HepG2 (cell line): Measurements from ENCODE around the gene CMYA5. TPM values are rescaled to one million over a fixed set of nuclear protein-coding genes. Genes with fewer than 3 reads are reported as not detected.
A peak's percentile ranks its signal among the peaks of the same experiment; 100 is the strongest.

Experiments
- GATAD2A ChIP-seq: IDR thresholded peaks from 2 replicates; pipeline ENCODE4 v1.6.1; 2016
- GFI1 ChIP-seq: sonication (generic); formaldehyde crosslinking; IDR thresholded peaks from 2 replicates; pipeline ENCODE4 v1.5.0; 2020; ENCODE audit warnings: missing genetic modification reagents, mild to moderate bottlenecking, borderline replicate concordance
- HMG20A ChIP-seq: IDR thresholded peaks from 2 replicates; pipeline ENCODE4 v1.6.1; 2016; ENCODE audit warnings: borderline replicate concordance
- KDM4B ChIP-seq: sonication (generic); formaldehyde crosslinking; IDR thresholded peaks from 2 replicates; pipeline ENCODE4 v1.4.0; 2020; ENCODE audit warnings: missing genetic modification reagents
- MXD3 ChIP-seq: IDR thresholded peaks from 2 replicates; pipeline ENCODE4 v1.6.1; 2016; ENCODE audit warnings: mild to moderate bottlenecking, missing biosample characterization, missing genetic modification reagents
- NAIF1 ChIP-seq: sonication (generic); formaldehyde crosslinking; IDR thresholded peaks from 2 replicates; pipeline ENCODE4 v1.5.0; 2020; ENCODE audit warnings: mild to moderate bottlenecking, missing genetic modification reagents, borderline replicate concordance
- PCBP1 ChIP-seq: fragments of 200-400 bp; formaldehyde crosslinking; IDR thresholded peaks from 2 replicates; pipeline ENCODE4 v1.6.1; 2017; ENCODE audit warnings: mild to moderate bottlenecking, low read depth, low read length, borderline replicate concordance
- POLR2AphosphoS5 ChIP-seq: IDR thresholded peaks from 2 replicates; pipeline ENCODE4 v1.6.1; 2012; ENCODE audit warnings: low read depth, low read length
- SIN3B ChIP-seq: fragments of 150-350 bp; IDR thresholded peaks from 2 replicates; pipeline ENCODE4 v1.6.1; 2014; ENCODE audit warnings: low read length
- ZBTB4 ChIP-seq: sonication (generic); formaldehyde crosslinking; IDR thresholded peaks from 2 replicates; pipeline ENCODE4 v1.4.0; 2020; ENCODE audit warnings: missing genetic modification reagents, mild to moderate bottlenecking, borderline replicate concordance
- ZNF263 ChIP-seq: sonication (generic); formaldehyde crosslinking; IDR thresholded peaks from 2 replicates; pipeline ENCODE4 v1.4.0; 2020; ENCODE audit warnings: missing genetic modification reagents
- ZNF274 ChIP-seq: sonication (generic); formaldehyde crosslinking; IDR thresholded peaks from 2 replicates; pipeline ENCODE4 v1.5.1; 2020; ENCODE audit warnings: mild to moderate bottlenecking, missing genetic modification reagents
- ZNF496 ChIP-seq: sonication (generic); formaldehyde crosslinking; IDR thresholded peaks from 2 replicates; pipeline ENCODE4 v1.8.1; 2023; ENCODE audit warnings: mild to moderate bottlenecking, moderate library complexity, missing genetic modification reagents; ENCODE audit not compliant: insufficient replicate concordance
- ZNF577 ChIP-seq: sonication (generic); formaldehyde crosslinking; IDR thresholded peaks from 2 replicates; pipeline ENCODE4 v1.4.0; 2020; ENCODE audit warnings: mild to moderate bottlenecking, low read depth, missing genetic modification reagents, borderline replicate concordance
- ZNF598 ChIP-seq: sonication (generic); formaldehyde crosslinking; IDR thresholded peaks from 2 replicates; pipeline ENCODE4 v1.5.1; 2020; ENCODE audit warnings: mild to moderate bottlenecking, missing genetic modification reagents, borderline replicate concordance
- ZNF83 ChIP-seq: sonication (generic); formaldehyde crosslinking; IDR thresholded peaks from 2 replicates; pipeline ENCODE4 v1.4.0; 2020; ENCODE audit warnings: missing genetic modification reagents, mild to moderate bottlenecking, borderline replicate concordance
- polyA plus RNA-seq, 8 experiments: library from polyadenylated mRNA; depleted of rRNA in 3 of 8; stranded (reverse) in 7 of 8; unstranded in 1 of 8; fragments of >200 nt; fragmentation: Illumina TruSeq in 4 of 8; extraction: Trizol in 4 of 8; gene quantifications; 2 replicates each; pipeline versions ENCODE4 v1.2.1 to v1.2.3, GENCODE V29; 2011 to 2016; ENCODE audit warnings: low read depth in 4 of 8, missing spikeins in 1 of 8, mixed read lengths in 1 of 8; ENCODE audit not compliant: insufficient read depth in 1 of 8
- total RNA-seq, 5 experiments: library from RNA; depleted of rRNA; stranded (reverse); fragments of >200 nt; fragmentation: Illumina TruSeq; extraction: Trizol; gene quantifications; 2 replicates each; pipeline ENCODE4 v1.2.3, GENCODE V29; 2016; ENCODE audit warnings: low read depth in 1 of 5
- TF ChIP-seq, protein P1 (sequence below): IDR thresholded peaks from 2 replicates; pipeline ENCODE4 v1.6.1; 2012; ENCODE audit warnings: low read length, improper control_type of control experiment
- TF ChIP-seq, protein P2 (sequence below): sonication (generic); formaldehyde crosslinking; IDR thresholded peaks from 2 replicates; pipeline ENCODE4 v1.8.0; 2022; ENCODE audit warnings: mild to moderate bottlenecking, missing genetic modification reagents, borderline replicate concordance

CMYA5 gene
- total and polyA plus RNA-seq, 2 of the 13 experiments (the other 11 are each of a cell fraction or from before 2014, with no cell fraction given): 0.13 to 0.51 TPM

DNA sequence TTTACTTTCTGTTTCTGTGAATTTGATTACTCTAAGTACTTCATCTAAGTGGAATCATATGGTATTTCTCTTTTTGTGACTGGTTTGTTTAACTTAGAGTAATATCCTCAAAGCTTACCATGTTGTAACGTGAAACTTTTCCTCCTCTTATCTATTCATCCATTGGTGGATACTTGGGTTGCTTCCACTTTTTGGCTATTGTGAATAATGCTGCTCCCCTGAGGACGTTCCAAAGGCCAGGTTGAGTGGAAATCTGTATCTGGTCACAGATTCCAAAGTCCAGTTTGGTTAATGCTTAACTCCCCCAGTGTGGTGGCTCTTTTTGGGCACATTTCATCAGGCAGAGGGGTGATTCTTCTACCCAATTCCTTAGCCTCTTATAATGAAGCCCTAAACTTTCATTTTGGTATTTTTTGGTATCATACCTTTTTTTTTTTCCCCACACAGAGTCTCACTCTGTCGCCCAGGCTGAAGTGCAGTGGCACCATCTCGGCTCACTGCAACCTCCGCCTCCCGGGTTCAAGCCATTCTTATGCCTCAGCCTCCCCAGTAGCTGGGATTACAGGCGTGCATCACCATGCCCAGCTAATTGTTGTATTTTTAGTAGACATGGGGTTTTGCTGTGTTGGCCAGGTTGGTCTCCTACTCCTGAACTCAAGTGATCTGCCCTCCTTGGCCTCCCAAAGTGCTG is 65.4 kb downstream of the CMYA5 start (continued):
- TF ChIP-seq, protein P1, sequence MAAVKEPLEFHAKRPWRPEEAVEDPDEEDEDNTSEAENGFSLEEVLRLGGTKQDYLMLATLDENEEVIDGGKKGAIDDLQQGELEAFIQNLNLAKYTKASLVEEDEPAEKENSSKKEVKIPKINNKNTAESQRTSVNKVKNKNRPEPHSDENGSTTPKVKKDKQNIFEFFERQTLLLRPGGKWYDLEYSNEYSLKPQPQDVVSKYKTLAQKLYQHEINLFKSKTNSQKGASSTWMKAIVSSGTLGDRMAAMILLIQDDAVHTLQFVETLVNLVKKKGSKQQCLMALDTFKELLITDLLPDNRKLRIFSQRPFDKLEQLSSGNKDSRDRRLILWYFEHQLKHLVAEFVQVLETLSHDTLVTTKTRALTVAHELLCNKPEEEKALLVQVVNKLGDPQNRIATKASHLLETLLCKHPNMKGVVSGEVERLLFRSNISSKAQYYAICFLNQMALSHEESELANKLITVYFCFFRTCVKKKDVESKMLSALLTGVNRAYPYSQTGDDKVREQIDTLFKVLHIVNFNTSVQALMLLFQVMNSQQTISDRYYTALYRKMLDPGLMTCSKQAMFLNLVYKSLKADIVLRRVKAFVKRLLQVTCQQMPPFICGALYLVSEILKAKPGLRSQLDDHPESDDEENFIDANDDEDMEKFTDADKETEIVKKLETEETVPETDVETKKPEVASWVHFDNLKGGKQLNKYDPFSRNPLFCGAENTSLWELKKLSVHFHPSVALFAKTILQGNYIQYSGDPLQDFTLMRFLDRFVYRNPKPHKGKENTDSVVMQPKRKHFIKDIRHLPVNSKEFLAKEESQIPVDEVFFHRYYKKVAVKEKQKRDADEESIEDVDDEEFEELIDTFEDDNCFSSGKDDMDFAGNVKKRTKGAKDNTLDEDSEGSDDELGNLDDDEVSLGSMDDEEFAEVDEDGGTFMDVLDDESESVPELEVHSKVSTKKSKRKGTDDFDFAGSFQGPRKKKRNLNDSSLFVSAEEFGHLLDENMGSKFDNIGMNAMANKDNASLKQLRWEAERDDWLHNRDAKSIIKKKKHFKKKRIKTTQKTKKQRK: no peak
- TF ChIP-seq ZNF598 (CRISPR knock-in tag) (no peak), ZBTB4 (CRISPR knock-in tag) (no peak), GATAD2A (peak; percentile 62), NAIF1 (CRISPR knock-in tag) (no peak), ZNF496 (CRISPR knock-in tag) (no peak), GFI1 (CRISPR knock-in tag) (peak; percentile 83; the same call in 1 of the 2 replicates), ZNF263 (CRISPR knock-in tag) (no peak), ZNF577 (CRISPR knock-in tag) (no peak), MXD3 (no peak), SIN3B (no peak), POLR2AphosphoS5 (peak; percentile 49), HMG20A (CRISPR knock-in tag) (peak; percentile 64; the same call in 1 of the 2 replicates), ZNF83 (CRISPR knock-in tag) (no peak), KDM4B (CRISPR knock-in tag) (no peak), PCBP1 (no peak), ZNF274 (CRISPR knock-in tag) (no peak)
- TF ChIP-seq, protein P2, sequence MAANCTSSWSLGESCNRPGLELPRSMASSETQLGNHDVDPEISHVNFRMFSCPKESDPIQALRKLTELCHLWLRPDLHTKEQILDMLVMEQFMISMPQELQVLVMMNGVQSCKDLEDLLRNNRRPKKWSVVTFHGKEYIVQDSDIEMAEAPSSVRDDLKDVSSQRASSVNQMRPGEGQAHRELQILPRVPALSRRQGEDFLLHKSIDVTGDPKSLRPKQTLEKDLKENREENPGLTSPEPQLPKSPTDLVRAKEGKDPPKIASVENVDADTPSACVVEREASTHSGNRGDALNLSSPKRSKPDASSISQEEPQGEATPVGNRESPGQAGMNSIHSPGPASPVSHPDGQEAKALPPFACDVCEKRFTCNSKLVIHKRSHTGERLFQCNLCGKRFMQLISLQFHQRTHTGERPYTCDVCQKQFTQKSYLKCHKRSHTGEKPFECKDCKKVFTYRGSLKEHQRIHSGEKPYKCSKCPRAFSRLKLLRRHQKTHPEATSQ (CRISPR knock-in tag): no peak; the same call in 1 of the 2 replicates
